Germinal center (tissue), 1 donor: ENCODE measurements around the gene TIAM1.

Experiments
- DNase-seq: peaks from one replicate; pipeline ENCODE4 v3.0.0; 2012; ENCODE audit warnings: mixed read lengths, low spot score

TIAM1 gene

GRCh38 chr21:31201144-31201543, 142.9 kb downstream of the TIAM1 start:
- DNase-seq: no peak

- DNase-seq: peak; percentile 29
Measured at GRCh38 chr21:31198575-31198974, 145.5 kb downstream of the TIAM1 start.

GRCh38 chr21:31196724-31197123, 147.3 kb downstream of the TIAM1 start:
- no peak for DNase-seq

- DNase-seq: no peak
Measured at GRCh38 chr21:31195334-31196015, 148.6 kb downstream of the TIAM1 start.

- no peak for DNase-seq
Measured at GRCh38 chr21:31194510-31195293, 149.4 kb downstream of the TIAM1 start.

GRCh38 chr21:31193761-31194160, 150.3 kb downstream of the TIAM1 start:
- DNase-seq: no peak

- no peak for DNase-seq
Measured at GRCh38 chr21:31191553-31191952, 152.5 kb downstream of the TIAM1 start.

- DNase-seq: no peak
Measured at GRCh38 chr21:31190516-31190915, 153.5 kb downstream of the TIAM1 start.

GRCh38 chr21:31187499-31187898, 156.6 kb downstream of the TIAM1 start:
- no peak for DNase-seq

- DNase-seq: no peak
Measured at GRCh38 chr21:31186916-31187315, 157.1 kb downstream of the TIAM1 start.

- DNase-seq: no peak
Measured at GRCh38 chr21:31185663-31186062, 158.4 kb downstream of the TIAM1 start.

GRCh38 chr21:31184876-31185275, 159.2 kb downstream of the TIAM1 start:
- no peak for DNase-seq

- no peak for DNase-seq
Measured at GRCh38 chr21:31184459-31184858, 159.6 kb downstream of the TIAM1 start.

GRCh38 chr21:31182231-31183140, 161.6 kb downstream of the TIAM1 start:
- DNase-seq: no peak

GRCh38 chr21:31181082-31181750, 162.8 kb downstream of the TIAM1 start:
- DNase-seq: no peak

- peak; percentile 36 for DNase-seq
Measured at GRCh38 chr21:31180256-31181081, 163.6 kb downstream of the TIAM1 start.

- DNase-seq: no peak
Measured at GRCh38 chr21:31176725-31177124, 167.3 kb downstream of the TIAM1 start.

GRCh38 chr21:31176080-31176551, 167.9 kb downstream of the TIAM1 start:
- no peak for DNase-seq

GRCh38 chr21:31173881-31174555, 170.0 kb downstream of the TIAM1 start:
- no peak for DNase-seq

- no peak for DNase-seq
Measured at GRCh38 chr21:31172328-31172727, 171.7 kb downstream of the TIAM1 start.
